ENCODE results near the gene C11orf42. TPM values are rescaled to one million over a fixed set of nuclear protein-coding genes. Genes with fewer than 3 reads are reported as not detected.

C11orf42 gene
- total RNA-seq, 3 donors from 2014 or later (not counting 1 experiment from before 2014, with no cell fraction given), result not detected

DNA sequence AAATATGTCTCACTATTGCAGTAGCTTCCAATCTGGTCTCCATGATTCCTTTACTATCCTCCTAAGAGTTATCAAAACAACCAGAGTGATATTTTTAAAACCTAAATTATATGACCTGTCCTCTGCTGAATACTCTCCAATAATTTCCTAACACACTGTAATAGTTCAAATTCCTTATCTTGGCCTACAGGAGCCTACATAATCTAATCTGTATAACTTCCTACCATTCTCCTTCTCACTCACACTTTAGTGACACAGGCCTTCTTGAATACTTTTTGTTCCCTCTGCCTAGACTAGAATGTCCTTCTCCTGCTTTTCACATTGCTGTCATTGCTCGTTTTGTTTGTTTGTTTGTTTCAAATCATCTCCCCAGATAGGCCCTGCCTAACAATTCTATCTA is 19.7 kb downstream of the C11orf42 start:
- no peak overlapping the region for H3K4me3 Mint-ChIP-seq
- H3K36me3 ChIP-seq (ENCODE audit: control insufficient read depth, insufficient read depth, low read length), result peaks cover 42% of the 10 kb centered on the region
- H3K9me3 Mint-ChIP-seq, result peaks cover 0 to 2% of the 10 kb centered on the region in 2 donors
- no peaks in the 10 kb centered on the region for H3K27me3 Mint-ChIP-seq (ENCODE audit: low read depth in 2 of 2)
- intact Hi-C loops (cut with micrococcal nuclease), result no loop called here
- H3K27me3 ChIP-seq (ENCODE audit: control insufficient read depth, insufficient read depth, low read length), result no peaks in the 10 kb centered on the region
- no peaks in the 10 kb centered on the region for H3K9me3 ChIP-seq (ENCODE audit: control insufficient read depth, insufficient read depth, low read length)
- H3K4me1 ChIP-seq (ENCODE audit: control insufficient read depth, insufficient read depth, low read length), result peaks cover 26% of the 10 kb centered on the region
- peaks cover 55% of the 10 kb centered on the region in 2 donors for H3K4me1 Mint-ChIP-seq
- H3K4me3 ChIP-seq (ENCODE audit: low read length), result no peak overlapping the region
- peaks cover 15% of the 10 kb centered on the region for H3K36me3 Mint-ChIP-seq
- no peak overlapping the region for H3K27ac ChIP-seq (ENCODE audit: low read length)
- ATAC-seq (no peak), DNase-seq (no peak)
- 89% methylated on average over 1 of the region's 1 CpG for WGBS (ENCODE audit: insufficient coverage)
- H3K27ac Mint-ChIP-seq, result peak overlapping the region; percentile 77 to 89
- TF ChIP-seq, protein P1, sequence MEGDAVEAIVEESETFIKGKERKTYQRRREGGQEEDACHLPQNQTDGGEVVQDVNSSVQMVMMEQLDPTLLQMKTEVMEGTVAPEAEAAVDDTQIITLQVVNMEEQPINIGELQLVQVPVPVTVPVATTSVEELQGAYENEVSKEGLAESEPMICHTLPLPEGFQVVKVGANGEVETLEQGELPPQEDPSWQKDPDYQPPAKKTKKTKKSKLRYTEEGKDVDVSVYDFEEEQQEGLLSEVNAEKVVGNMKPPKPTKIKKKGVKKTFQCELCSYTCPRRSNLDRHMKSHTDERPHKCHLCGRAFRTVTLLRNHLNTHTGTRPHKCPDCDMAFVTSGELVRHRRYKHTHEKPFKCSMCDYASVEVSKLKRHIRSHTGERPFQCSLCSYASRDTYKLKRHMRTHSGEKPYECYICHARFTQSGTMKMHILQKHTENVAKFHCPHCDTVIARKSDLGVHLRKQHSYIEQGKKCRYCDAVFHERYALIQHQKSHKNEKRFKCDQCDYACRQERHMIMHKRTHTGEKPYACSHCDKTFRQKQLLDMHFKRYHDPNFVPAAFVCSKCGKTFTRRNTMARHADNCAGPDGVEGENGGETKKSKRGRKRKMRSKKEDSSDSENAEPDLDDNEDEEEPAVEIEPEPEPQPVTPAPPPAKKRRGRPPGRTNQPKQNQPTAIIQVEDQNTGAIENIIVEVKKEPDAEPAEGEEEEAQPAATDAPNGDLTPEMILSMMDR (IDR thresholded peaks at IDR 0.05), result no peak

DNA sequence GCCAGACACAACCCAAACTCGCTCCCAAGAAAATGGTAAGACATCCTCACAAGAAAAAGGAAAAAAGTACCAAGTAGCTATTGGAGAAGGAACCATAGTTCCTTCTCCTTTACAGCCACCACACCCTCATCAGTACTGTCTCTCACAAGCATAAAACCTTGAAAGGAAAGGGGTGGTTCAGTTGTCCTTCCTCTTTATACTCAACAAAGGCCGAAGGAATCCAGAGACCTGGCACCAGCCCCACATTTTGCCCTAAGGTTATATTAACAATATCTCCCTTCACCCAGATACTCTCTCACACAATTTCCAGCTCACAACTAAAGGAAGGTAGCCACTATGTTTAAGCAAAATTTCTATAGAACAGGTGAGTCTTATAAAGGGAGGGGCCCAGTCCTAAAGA is 20.5 kb downstream of the C11orf42 start:
- H3K27me3 ChIP-seq (ENCODE audit: control insufficient read depth, insufficient read depth, low read length), result no peaks in the 10 kb centered on the region
- WGBS (ENCODE audit: insufficient coverage), result 55% methylated on average over 2 of the region's 2 CpGs
- no peak overlapping the region for H3K4me3 ChIP-seq (ENCODE audit: low read length)
- Mint-ChIP-seq H3K27me3 (ENCODE audit: low read depth in 2 of 2) (no peaks in the 10 kb centered on the region), H3K36me3 (peaks cover 10% of the 10 kb centered on the region), H3K4me1 (peaks cover 64% of the 10 kb centered on the region in 2 donors), H3K27ac (peak overlapping the region; percentile 77 to 89), H3K9me3 (peaks cover 0 to 2% of the 10 kb centered on the region in 2 donors), H3K4me3 (peak overlapping the region; percentile 89)
- ATAC-seq, result no peak
- H3K9me3 ChIP-seq (ENCODE audit: control insufficient read depth, insufficient read depth, low read length), result no peaks in the 10 kb centered on the region
- intact Hi-C loops (cut with micrococcal nuclease), result no loop called here
- peaks cover 31% of the 10 kb centered on the region for H3K4me1 ChIP-seq (ENCODE audit: control insufficient read depth, insufficient read depth, low read length)
- DNase-seq, result no peak
- TF ChIP-seq, protein P1 (IDR thresholded peaks at IDR 0.05), result no peak
- H3K27ac ChIP-seq (ENCODE audit: low read length), result no peak overlapping the region
- peaks cover 33% of the 10 kb centered on the region for H3K36me3 ChIP-seq (ENCODE audit: control insufficient read depth, insufficient read depth, low read length)

DNA sequence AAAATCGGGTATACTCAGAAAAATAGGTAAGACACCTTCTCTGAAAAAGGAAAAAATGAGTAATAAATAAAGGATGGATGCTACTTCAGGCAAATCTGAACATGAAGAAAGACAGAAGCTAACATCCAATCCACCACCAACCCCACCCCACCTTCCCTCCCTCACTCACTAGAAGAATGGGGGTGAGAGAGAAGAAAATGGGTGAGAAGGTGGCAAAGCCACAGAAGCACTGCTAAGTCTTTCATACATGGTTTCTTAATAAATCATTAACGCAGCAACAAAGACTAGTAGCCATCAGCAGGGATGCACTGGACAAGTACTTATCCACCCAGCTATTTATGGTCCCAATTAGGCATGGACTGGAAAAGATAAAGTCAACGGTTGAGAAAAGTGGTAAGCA is 23.2 kb downstream of the C11orf42 start:
- ATAC-seq (peak; percentile 83 to 90 (median 83)), DNase-seq (peak in 1 of 2 donors; percentile 46)
- intact Hi-C loops (cut with micrococcal nuclease), result loop anchor here (1.0 kb wide), 1 partner anchor 27 kb away; no protein-coding TSS in a partner anchor
- Histone ChIP-seq H3K27ac (ENCODE audit: low read length) (peak overlapping the region; percentile 70), H3K36me3 (ENCODE audit: control insufficient read depth, insufficient read depth, low read length) (peaks cover 7% of the 10 kb centered on the region), H3K4me3 (ENCODE audit: low read length) (no peak overlapping the region), H3K9me3 (ENCODE audit: control insufficient read depth, insufficient read depth, low read length) (no peaks in the 10 kb centered on the region), H3K4me1 (ENCODE audit: control insufficient read depth, insufficient read depth, low read length) (peaks cover 31% of the 10 kb centered on the region), H3K27me3 (ENCODE audit: control insufficient read depth, insufficient read depth, low read length) (no peaks in the 10 kb centered on the region)
- H3K36me3 Mint-ChIP-seq, result no peaks in the 10 kb centered on the region
- peaks cover 0 to 2% of the 10 kb centered on the region in 2 donors for H3K9me3 Mint-ChIP-seq
- H3K27me3 Mint-ChIP-seq (ENCODE audit: low read depth in 2 of 2), result no peaks in the 10 kb centered on the region
- peak overlapping the region; percentile 77 to 89 for H3K27ac Mint-ChIP-seq
- WGBS (ENCODE audit: insufficient coverage), result 37% methylated on average over 2 of the region's 3 CpGs
- TF ChIP-seq, protein P1 (IDR thresholded peaks at IDR 0.05), result no peak
- peak overlapping the region; percentile 89 for H3K4me3 Mint-ChIP-seq
- peaks cover 80 to 87% of the 10 kb centered on the region in 2 donors for H3K4me1 Mint-ChIP-seq

DNA sequence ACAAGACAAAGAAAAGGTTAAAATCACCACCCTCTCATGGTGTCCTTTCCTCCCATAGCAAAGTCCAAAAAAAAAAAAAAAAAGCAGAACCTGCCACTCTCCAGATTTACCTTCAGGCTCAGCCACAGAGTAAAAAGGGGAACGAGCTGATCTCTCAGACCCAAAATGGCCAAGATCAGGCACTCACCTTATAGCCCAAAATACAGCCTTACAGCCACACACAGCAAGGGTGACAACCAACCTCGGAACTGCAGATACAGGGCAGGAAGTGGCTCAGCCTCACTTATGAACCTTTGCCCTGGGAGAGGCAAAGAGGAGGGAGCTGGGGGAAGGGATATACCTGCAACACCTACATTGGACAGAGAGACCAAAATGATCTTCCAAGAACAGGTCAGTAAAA is 24.6 kb downstream of the C11orf42 start:
- Mint-ChIP-seq H3K36me3 (no peaks in the 10 kb centered on the region), H3K4me1 (peaks cover 90 to 97% of the 10 kb centered on the region in 2 donors), H3K27me3 (ENCODE audit: low read depth in 2 of 2) (no peaks in the 10 kb centered on the region), H3K9me3 (peaks cover 0 to 2% of the 10 kb centered on the region in 2 donors), H3K27ac (peak overlapping the region; percentile 77 to 89), H3K4me3 (peak overlapping the region; percentile 89)
- H3K27me3 ChIP-seq (ENCODE audit: control insufficient read depth, insufficient read depth, low read length), result no peaks in the 10 kb centered on the region
- no peak overlapping the region for H3K4me3 ChIP-seq (ENCODE audit: low read length)
- H3K9me3 ChIP-seq (ENCODE audit: control insufficient read depth, insufficient read depth, low read length), result no peaks in the 10 kb centered on the region
- peaks cover 40% of the 10 kb centered on the region for H3K4me1 ChIP-seq (ENCODE audit: control insufficient read depth, insufficient read depth, low read length)
- intact Hi-C loops (cut with micrococcal nuclease), result loop anchor here (10.0 kb wide), 1 partner anchor 545 kb away; the partner anchor contains the start of genes TRIM22 and TRIM5
- no peak for ATAC-seq
- DNase-seq, result peak in 1 of 2 donors; percentile 57
- H3K36me3 ChIP-seq (ENCODE audit: control insufficient read depth, insufficient read depth, low read length), result no peaks in the 10 kb centered on the region
- peak overlapping the region; percentile 70 for H3K27ac ChIP-seq (ENCODE audit: low read length)
- TF ChIP-seq, protein P1 (IDR thresholded peaks at IDR 0.05), result no peak
- WGBS (ENCODE audit: insufficient coverage), result 0% methylated on average over 2 of the region's 2 CpGs
